Stimulated activated naive CD4-positive, alpha-beta T cell treated with Interleukin-2 at 50 U/mL for 16 hours (primary cell): ENCODE measurements around the gene NTMT1.

Source experiments
- DNase-seq: peaks from one replicate; lab custom pipeline; 2025; lab: John Stamatoyannopoulos, UW

NTMT1 gene

GRCh38 chr9:129597355-129598088 is 28.4 kb upstream of the NTMT1 start:
- DNase-seq = no peak

GRCh38 chr9:129598089-129598596 is 27.8 kb upstream of the NTMT1 start:
- DNase-seq = no peak

DNA sequence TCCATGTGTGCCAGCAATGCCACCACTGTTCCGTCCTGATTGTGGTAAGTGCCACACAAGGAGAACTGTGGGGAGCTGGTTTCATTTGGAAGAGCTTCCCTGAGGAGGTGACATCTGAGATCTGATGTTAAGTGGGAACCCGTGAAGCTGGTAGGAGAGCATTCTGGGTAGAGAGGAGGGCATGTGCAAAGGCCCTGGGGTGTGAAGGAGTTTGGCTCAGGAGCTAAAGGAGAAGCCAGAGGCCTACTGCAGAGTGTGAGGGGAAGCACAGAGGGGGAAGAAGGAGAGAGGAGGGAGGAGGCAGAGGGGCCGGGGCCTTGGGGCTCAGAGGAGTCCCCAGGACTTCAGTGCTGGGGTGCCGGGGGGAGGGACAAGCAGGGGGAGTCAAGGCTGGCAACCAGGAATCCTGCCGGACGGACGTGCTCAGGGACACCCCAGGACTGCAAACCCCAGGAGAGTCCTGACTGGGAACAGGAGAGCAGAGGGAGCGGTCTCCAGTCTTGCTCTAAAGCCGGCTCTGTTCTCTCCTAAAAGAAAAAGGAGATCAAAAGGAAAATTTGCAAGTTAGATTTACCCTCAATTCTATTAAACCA is 24.8 kb upstream of the NTMT1 start:
- no peak for DNase-seq

DNA sequence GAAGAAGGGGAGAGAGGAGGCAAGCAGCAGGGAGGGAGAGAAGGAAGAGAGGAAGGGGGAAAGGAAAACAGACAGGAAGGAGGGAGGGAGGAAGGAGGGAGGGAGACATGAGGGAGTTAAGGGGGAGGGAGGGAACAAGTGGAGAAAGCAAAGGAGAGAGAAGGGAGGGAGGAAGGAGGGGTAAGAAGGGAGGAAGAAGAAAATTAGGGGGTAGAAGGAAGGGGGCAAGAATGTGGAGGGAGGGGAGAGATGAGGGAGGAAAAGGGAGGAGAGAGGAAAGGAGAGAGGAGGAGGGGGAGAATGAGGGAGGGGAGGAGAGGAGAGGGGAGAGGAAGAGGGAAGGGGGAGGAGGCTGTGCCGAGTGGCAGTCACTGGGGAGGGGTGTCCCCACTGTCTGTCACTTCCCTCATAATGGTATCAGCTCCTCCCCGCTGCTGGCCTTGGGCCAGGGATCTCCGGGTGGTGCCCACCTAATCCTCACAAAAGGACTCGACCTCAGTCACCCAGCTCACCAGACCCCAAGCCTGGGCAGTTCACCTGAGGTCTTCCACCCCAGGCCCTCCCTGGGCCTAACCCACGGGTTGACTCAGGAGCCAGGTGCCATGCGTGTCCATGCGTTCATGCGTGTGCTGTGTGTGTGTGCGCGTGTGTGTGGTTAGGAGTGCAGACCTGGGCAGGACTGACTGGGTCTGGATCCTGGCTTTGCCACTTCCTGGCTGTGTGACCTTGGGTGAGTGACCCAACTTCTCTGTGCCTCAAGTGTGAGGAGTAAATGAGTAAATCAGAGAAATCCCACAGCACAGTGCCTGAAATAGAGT is 23.2 kb upstream of the NTMT1 start:
- no peak for DNase-seq

DNA sequence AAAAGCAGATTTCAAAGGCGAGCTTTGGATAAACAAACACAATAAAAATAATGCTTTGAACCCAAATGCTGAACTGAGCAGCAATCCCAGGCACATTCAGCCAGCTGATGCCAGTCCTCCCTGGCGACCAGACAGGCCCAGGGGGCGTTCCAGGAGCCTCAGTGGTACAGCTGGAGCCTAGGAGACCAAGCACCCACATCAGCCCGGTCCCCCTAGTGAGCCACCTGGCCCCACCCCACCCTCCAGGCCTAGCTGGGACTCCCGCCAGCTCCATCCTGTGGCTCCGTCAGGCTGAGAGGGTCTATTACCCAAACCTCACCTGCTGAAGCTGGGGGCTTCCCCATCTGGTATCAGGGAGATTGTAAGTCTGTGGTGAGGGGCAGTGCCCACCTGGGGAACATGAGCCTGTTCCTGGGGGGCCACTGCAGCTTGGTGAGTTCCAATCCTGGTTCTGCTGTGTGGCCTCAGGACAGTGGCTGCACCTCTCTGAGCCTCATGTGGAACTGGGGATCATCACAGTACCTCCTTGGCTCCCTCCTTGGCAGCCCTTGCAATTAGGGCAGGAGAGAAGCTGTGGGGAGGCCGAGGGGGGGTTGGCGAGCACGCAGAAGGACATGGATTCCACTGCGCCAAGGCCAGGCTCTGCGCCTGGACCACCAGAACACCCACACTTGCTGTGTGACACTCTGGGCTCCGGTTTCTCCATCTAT is 21.8 kb upstream of the NTMT1 start:
- DNase-seq = no peak

DNA sequence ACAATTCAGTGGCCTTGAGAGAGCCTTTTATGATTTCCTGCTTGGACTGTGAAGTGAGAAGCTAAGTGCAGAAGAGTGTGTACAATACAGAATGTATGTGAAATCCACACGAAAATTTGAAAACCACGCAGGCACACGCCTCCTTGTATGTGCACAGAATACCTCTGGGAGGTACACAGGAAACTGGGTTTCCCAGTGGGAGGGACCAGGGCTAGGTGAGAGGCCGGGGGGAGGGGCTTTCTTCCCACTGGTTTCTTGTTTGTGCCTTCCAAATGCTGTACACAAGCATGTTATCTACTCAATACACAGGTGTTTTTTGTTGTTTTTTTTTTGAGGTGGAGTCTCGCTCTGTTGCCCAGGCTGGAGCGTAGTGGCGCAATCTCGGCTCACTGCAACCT is 21.2 kb upstream of the NTMT1 start:
- DNase-seq = peak; percentile 11

DNA sequence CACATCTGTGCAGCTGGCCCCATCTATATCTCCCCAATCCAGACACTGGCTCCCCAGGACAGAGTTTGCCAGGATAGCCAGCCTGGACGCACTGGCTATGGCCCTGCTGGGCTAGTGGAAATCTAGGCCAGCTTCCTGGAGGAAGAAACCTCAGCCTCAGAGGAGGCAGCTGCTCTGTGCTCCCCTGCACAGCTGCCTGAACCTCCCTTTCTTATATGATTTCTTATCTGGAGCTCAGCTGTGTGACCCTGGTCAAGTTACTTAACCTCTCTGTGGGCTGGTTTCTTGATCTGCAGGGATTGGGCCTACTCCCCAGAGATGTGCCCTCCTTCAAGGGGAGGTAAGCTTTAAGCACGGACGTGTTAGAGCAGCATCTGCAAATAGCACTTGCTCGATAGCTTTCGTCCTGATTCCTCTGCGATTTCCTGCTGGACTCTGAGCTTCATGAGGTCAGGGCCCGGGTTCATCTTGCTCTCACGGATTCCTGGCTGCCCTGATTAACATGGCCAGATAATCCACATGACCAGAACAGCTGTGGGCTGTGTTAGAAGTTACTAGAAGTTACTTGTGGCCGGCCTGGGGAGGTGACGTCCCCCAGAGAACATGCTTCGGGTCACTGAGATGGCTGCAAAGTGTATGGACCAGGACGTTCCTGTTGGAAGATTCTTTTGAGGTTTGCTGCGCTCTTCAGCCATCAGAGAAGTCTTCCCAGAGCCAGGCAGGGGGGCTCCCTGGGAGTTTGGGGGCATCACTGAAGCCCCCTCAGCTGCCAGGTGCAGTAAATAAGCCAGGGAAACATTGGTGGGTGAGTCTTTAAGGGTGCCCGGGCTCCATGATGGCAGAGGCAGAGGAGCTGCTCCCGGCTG is 19.6 kb upstream of the NTMT1 start:
- DNase-seq = no peak

DNA sequence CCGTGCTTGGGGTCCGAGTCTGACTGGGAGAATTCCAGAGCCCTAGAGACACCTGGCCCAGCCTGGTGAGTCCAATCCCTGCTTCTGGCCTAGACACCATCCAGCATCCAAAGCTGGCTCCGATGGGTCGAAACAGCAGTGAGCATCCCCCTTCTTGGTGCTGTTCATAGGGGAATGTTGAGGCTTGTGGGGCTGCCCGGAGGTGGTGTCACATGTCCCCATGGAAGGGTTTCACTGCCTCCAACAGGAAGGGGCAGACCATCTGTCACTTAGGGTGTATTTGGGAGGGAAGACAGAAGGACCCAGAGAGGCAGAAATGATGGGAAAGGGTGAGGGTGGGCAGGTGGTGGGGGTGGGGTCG is 19.0 kb upstream of the NTMT1 start:
- DNase-seq = no peak

DNA sequence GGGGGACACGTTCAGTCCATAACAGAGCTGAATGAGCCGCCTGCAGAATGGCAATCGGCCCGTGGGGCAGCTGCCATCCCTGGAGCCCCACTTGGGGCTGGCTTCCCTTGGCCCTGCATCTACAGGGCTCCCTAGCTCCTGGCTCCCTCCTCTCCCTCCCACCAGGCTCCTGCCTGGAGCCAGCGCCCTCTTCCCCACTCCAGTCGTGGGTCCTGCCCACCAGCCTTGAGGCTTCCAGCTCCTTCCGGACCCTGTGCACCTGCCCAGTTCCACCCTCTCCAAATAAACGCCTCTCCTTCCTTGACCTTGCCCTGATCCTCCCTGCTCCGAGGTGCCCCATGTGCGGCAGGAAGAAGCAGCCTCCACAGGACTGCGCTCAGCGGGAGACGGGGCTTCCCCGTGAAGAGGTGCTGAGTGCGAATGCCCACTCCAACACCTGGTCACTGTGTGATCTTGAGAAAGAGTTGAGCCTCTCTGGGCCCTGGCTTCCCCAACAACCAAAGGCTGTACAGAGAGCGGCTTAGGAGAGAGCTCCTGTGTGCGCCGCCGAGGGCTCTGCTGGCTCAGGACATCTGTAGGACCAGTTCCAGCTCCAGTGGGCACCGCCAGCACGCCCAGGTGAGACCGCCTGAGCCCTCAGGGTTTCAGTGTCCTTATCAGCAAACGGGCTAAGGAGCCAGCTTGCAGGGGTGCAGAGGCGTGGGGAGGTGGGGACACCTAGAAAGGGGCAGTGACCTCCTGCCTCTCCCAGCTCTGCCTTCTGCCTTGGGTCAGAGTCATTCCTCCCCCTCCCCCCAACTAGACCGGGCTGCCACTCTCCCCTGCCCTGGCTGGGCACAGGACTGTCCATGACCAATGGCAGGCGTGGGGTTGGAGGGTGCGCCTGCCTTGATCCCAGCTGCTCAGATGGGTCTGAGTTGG is 17.1 kb upstream of the NTMT1 start:
- DNase-seq = no peak

DNA sequence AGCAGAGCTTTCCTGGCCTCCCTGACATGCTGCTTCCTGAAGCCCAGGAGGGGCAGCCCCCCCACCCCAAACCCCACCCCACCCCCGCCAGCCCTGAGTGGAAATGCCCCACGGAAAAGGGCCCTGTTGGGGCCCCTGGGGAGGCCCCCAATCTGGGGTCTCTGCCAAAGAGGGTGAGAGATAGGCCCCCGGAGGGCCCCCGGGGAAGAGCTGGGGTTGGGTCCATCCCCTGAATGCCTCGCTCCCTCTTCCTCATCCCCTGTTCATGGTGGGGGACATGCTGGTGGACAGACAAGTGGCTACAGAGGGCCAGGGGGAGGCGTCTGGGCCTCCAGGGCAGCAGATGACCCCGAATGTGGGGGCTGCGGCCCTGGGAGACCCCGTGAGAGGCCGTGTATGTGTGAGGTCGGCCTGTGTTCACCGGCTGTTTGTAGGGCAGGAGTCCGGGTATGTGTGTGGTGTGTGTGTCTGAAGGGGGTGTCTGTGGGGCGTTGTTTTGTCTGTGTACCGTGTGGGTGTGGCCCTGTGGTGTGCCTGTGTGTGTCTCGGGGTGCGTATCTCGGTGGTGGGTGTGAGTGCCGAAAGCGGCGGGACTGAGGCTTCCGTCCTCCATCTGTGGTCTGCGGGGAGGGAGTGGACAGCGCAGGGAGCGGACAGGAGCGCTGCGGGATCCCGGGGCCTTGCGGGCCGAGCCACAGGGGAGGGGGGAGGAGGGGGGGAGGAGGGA is 16.3 kb upstream of the NTMT1 start:
- peak; percentile 50 for DNase-seq

- no peak for DNase-seq
Observed at GRCh38 chr9:129610213-129610472, 15.8 kb upstream of the NTMT1 start.

DNA sequence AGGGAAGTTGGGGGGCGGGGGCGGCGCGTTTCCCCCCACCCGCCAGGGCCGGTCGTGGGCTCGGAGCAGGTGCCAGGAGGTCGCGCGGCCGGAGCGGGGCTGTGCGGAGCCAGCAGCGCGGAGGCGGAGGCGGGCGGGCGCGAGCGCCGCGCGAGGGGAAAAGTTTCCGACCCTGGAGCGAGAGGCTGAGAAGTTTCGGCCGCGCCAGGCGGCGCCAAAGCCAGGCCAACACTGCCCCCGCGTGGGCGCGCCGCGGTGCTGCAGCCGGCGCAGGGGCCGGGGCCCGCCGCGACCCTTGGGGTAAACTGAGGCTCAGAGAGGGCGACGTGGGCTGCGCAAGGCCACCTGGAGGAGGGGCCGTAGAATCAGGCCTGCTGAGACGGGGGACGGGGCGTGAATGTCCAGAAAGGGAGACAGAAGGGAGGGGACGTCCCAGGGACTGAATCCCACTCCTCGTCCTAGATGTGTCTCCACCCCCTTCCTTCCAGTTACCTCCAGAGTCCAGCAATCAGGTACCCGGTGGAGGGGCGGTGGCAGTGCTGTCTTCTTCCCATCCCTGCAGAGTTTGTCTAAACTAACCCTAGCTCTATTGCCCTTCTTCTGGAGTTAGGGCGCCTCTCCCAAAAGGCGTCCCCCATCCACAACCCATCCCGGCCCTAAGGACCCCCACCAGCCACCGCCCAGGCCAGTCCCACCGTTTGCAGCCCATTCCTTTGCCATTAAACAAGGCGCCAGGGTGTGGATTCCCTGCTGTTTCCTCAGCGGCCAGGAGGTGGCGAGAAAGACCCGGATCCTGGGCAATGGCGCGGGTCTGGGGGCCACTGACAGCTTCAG is 15.3 kb upstream of the NTMT1 start:
- peak; percentile 62 for DNase-seq

DNA sequence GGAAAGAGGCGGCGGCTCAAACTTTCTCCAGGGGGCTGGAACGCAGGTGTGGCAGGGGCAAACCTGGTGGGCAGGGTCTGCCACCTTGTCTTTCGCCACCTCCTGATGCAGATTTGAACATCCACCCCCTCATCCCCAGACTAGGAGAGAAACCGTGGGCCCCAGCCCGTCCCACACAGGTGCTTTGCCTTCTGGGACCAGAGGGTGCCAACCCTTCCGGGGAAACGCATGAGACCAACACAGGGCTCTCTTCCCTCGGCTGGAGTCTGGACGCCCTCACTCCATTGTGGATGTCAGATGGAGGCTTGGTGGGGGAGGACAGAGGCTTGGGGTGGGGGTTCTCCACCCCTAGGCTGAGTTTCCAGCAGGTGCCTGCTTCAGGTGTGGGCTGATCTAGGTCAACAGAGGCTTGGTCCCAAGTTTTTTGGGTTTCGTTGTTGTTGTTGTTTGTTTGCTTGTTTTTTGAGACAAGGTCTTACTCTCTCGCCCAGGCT is 14.6 kb upstream of the NTMT1 start:
- DNase-seq = no peak

DNA sequence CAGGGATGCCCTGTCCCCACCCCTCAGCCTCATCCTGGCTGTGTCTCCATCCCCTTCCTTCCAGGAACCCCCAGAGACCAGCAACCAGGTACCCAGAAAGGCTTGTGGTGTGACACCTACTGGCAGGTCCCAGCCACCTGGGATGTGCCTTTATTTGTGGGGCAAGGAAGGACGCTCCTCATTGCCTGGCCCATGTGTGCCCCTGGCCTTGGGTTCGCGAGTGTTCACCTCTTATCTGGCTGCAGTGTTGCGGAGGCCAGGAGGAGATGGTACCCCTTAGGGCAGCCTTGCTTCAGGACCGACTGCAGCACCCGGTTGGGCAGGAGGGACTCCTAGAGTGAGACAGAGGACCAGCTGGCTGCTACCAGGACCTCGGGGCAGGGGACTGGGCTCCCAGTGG is 13.8 kb upstream of the NTMT1 start:
- DNase-seq = no peak

DNA sequence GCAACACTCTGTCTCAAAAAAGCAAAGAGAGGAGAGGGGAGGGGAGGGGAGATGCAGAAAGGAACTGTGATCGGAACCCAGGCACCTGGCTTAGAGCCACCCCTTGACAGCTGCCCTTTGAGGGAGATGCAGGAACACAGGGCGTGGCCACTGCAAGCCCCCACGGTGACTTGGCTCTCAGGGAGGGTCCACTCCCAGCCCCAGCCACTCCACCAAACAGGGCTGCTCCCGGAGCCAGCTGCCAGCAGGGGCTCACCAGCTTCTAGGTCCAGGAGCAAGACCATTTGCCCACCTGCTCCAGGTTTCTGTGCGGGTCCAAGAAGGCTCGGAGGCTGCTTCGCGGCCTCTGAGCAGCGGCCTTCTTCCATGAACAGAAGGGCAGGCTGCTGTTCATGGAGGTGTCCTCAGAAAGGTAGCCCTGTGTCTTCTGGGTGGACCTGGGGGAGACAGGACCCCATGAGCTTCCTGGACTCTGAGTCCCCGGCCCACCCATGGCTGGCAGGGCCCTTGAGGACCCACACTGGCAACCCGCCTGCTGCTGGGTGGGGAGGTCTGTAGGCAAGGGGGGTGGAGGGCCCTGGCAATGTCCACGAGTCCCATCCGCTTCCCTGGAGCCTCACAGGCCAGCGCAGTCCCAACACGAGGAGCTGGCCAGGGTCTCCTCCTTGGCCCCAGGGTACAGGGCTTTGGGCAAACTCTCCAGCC is 13.0 kb upstream of the NTMT1 start:
- DNase-seq = no peak

- DNase-seq = no peak
Observed at GRCh38 chr9:129613520-129614175, 12.3 kb upstream of the NTMT1 start.

DNA sequence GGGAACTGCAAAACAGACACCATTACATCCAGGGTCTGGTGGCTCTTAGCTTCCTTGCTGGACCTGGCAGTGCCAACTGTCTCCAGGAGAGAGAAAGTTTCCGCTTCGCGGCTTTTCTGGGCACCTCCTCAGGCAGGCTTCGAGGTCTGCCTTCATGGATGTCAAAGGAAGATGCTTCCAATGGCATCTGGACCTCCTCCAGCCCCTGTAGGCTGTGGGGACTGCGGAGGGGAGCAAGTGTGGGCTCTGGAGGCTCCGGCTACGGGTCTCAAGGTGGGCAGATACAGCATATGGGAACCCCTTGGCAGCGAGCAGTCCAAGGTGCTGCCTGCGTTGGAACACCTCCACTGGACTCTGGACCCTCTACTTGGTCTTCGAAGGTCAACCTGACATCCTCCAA is 11.0 kb upstream of the NTMT1 start:
- DNase-seq = no peak
